GM21390 (cell line): ENCODE measurements around the gene PLEKHG7.
"Not testable (repeated sequence)": the region's sequence is repeated elsewhere in the genome, so short reads cannot be mapped to it uniquely, and the experiment has no call there.

Experiments used
- ATAC-seq: cut with Tn5 transposase; IDR thresholded peaks from one replicate; pipeline ENCODE4 v1.9.1; 2021; ENCODE audit not compliant: unreplicated experiment

PLEKHG7 gene

GRCh38 chr12:92745856-92746550 is 43.2 kb downstream of the PLEKHG7 start:
- no peak for ATAC-seq

GRCh38 chr12:92747151-92747550 is 44.4 kb downstream of the PLEKHG7 start:
- no peak for ATAC-seq

GRCh38 chr12:92749691-92750090 is 46.9 kb downstream of the PLEKHG7 start:
- ATAC-seq, result not testable (repeated sequence)

- ATAC-seq, result no peak
These were observed 51.4 kb downstream of the PLEKHG7 start for GRCh38 chr12:92753976-92754885.

GRCh38 chr12:92756898-92757596 is 54.3 kb downstream of the PLEKHG7 start:
- ATAC-seq, result no peak

- peak; percentile 57 for ATAC-seq
These were observed 54.9 kb downstream of the PLEKHG7 start for GRCh38 chr12:92757597-92758121.

GRCh38 chr12:92759634-92760268 is 57.0 kb downstream of the PLEKHG7 start:
- ATAC-seq, result no peak

GRCh38 chr12:92762773-92763172 is 60.0 kb downstream of the PLEKHG7 start:
- no peak for ATAC-seq

GRCh38 chr12:92764831-92765230 is 62.0 kb downstream of the PLEKHG7 start:
- ATAC-seq, result no peak

GRCh38 chr12:92765871-92766270 is 63.1 kb downstream of the PLEKHG7 start:
- no peak for ATAC-seq

- ATAC-seq, result peak; percentile 93
These were observed 66.5 kb downstream of the PLEKHG7 start for GRCh38 chr12:92769124-92769901.

GRCh38 chr12:92771001-92771400 is 68.2 kb downstream of the PLEKHG7 start:
- ATAC-seq, result no peak

- no peak for ATAC-seq
These were observed 72.6 kb downstream of the PLEKHG7 start for GRCh38 chr12:92775416-92775815.

GRCh38 chr12:92778525-92778924 is 75.7 kb downstream of the PLEKHG7 start:
- no peak for ATAC-seq

GRCh38 chr12:92779902-92780301 is 77.1 kb downstream of the PLEKHG7 start:
- ATAC-seq, result no peak

GRCh38 chr12:92784356-92784755 is 81.6 kb downstream of the PLEKHG7 start:
- no peak for ATAC-seq

- ATAC-seq, result peak; percentile 98
These were observed 82.2 kb downstream of the PLEKHG7 start for GRCh38 chr12:92784797-92785562.

GRCh38 chr12:92785563-92785950 is 82.8 kb downstream of the PLEKHG7 start:
- no peak for ATAC-seq

GRCh38 chr12:92786045-92786444 is 83.3 kb downstream of the PLEKHG7 start:
- ATAC-seq, result no peak
